Right lobe of liver (tissue), 6 donors: ENCODE measurements around the gene RBFOX2. TPM values are rescaled to one million over a fixed set of nuclear protein-coding genes. Genes with fewer than 3 reads are reported as not detected.
A peak's percentile ranks its signal among the peaks of the same experiment; 100 is the strongest.

Experiments
- ATAC-seq, 4 donors: fragments of 200-7000 bp; cut with Tn5 transposase; one replicate each; pipeline ENCODE4 v1.9.1; 2020; ENCODE audit warnings: mild to moderate bottlenecking in 4 of 4, moderate library complexity in 4 of 4
- DNase-seq, 3 donors: peaks; one replicate each; pipeline ENCODE4 v3.0.0-alpha.2; 2020
- H3K27ac ChIP-seq, 3 donors: fragments of 200-600 bp; one replicate each; pipeline ENCODE4 v1.8.0; 2022
- H3K27me3 ChIP-seq, 2 donors: fragments of 200-600 bp; one replicate each; pipeline ENCODE4 v1.8.0; 2022
- H3K36me3 ChIP-seq, 4 donors: fragments of 200-600 bp; sonication (generic) in 1 of 4; one replicate each; pipeline versions ENCODE4 v1.5.1 to v1.8.0; 2017 to 2022; ENCODE audit warnings: control low read depth in 1 of 4
- H3K4me1 ChIP-seq, 4 donors: fragments of 200-600 bp; sonication (generic) in 1 of 4; one replicate each; pipeline versions ENCODE4 v1.5.1 to v1.8.0; 2017 to 2022; ENCODE audit warnings: control low read depth in 1 of 4
- H3K4me3 ChIP-seq, 3 donors: fragments of 200-600 bp; one replicate each; pipeline ENCODE4 v1.8.0; 2022
- H3K9me3 ChIP-seq, 4 donors: fragments of 200-600 bp; sonication (generic) in 1 of 4; one replicate each; pipeline versions ENCODE4 v1.5.1 to v1.8.0; 2017 to 2022; ENCODE audit warnings: control low read depth in 1 of 4
- POLR2A ChIP-seq: fragments of 450-650 bp; IDR thresholded peaks from one replicate; pipeline ENCODE4 v1.6.1; 2017; ENCODE audit warnings: antibody characterized with exemption, mild to moderate bottlenecking
- WGBS: methylation state at CpG from one replicate; pipeline ENCODE4 v1.1.6; 2018; ENCODE audit warnings: low coverage, low lambda C conversion rate; ENCODE audit not compliant: insufficient coverage; ENCODE audit errors: missing lambda C conversion rate; 5-methylcytosine and 5-hydroxymethylcytosine counted together
- intact Hi-C, 2 donors: fragments of 100-400 bp; cut with DNase I; formaldehyde crosslinking; loops; one replicate each; pipeline versions ENCODE4 v1.11.2 to v1.14.1; 2022
- total RNA-seq, 6 experiments: library from RNA; depleted of rRNA in 2 of 6; stranded (reverse); fragments of >200 nt in 2 of 6; fragmentation: NEBNext Ultra II Directional in 3 of 6; extraction: Animal tissue kit (Norgen Biotek cat#: 25700) in 3 of 6; gene quantifications; one replicate each; pipeline versions ENCODE4 v1.1.0 to v1.2.4, GENCODE V29; 2016 to 2023
- TF ChIP-seq, protein P1 (sequence below), 4 donors: fragments of 200-600 bp in 3 of 4; fragments of 450-650 bp in 1 of 4; IDR thresholded peaks; one replicate each; pipeline versions ENCODE4 v1.5.1 to v1.8.0; 2016 to 2022; ENCODE audit warnings: antibody characterized with exemption in 4 of 4, mild to moderate bottlenecking in 2 of 4
- donor health status: DM: no; HTN: yes; CAD: no.
- donor health status: DM: no; HTN: no; CAD: no.
- donor health status: DM: no; HTN: no; CAD: no.
- donor health status: DM: no; HTN: yes; CAD: no.
- donor health status: DM: no; HTN: yes; CAD: no.

Gene RBFOX2
- total RNA-seq, 6 experiments from 2014 or later: 23.9 to 36.5 (median 29.5) TPM

GRCh38 chr22:36002084-36002483 is 26.5 kb downstream of the RBFOX2 start:
- Histone ChIP-seq H3K27me3 (no peaks in the 10 kb centered on the region), H3K4me3 (no peak overlapping the region), H3K9me3 (no peaks in the 10 kb centered on the region), H3K27ac (no peak overlapping the region), H3K4me1 (peaks cover 0 to 17% (median 4%) of the 10 kb centered on the region in 4 donors), H3K36me3 (no peaks in the 10 kb centered on the region)
- no peak for ATAC-seq
- WGBS: 61% methylated on average over 7 of the region's 7 CpGs
- DNase-seq: no peak
- intact Hi-C loops: no loop called here
- TF ChIP-seq POLR2A: no peak
- TF ChIP-seq, protein P1, sequence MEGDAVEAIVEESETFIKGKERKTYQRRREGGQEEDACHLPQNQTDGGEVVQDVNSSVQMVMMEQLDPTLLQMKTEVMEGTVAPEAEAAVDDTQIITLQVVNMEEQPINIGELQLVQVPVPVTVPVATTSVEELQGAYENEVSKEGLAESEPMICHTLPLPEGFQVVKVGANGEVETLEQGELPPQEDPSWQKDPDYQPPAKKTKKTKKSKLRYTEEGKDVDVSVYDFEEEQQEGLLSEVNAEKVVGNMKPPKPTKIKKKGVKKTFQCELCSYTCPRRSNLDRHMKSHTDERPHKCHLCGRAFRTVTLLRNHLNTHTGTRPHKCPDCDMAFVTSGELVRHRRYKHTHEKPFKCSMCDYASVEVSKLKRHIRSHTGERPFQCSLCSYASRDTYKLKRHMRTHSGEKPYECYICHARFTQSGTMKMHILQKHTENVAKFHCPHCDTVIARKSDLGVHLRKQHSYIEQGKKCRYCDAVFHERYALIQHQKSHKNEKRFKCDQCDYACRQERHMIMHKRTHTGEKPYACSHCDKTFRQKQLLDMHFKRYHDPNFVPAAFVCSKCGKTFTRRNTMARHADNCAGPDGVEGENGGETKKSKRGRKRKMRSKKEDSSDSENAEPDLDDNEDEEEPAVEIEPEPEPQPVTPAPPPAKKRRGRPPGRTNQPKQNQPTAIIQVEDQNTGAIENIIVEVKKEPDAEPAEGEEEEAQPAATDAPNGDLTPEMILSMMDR (IDR thresholded peaks at IDR 0.05): no peak

DNA sequence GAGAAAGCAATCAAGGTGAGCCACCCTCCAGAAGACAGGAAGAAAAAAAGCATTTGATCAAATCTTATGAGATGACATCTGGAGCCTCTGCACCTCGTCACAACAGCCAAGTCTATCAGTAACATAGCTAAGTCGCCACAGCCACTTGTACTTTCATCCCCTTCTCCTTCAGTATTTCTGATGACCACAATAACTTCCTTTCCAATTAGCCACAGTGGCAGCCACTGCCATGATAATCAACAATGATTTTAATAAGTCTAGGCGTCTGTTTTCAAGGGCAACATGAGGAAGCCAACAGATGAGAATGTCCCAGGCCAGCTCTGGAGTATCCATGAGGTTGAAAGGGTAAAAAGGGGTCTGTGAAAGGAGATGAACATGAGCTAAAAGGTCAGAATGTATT is 29.9 kb downstream of the RBFOX2 start:
- ATAC-seq (no peak), DNase-seq (no peak)
- intact Hi-C loops: no loop called here
- Histone ChIP-seq H3K9me3 (no peaks in the 10 kb centered on the region), H3K4me1 (peaks cover 0 to 40% (median 12%) of the 10 kb centered on the region in 4 donors), H3K36me3 (no peaks in the 10 kb centered on the region), H3K4me3 (no peak overlapping the region), H3K27me3 (no peaks in the 10 kb centered on the region), H3K27ac (no peak overlapping the region)
- no peak for TF ChIP-seq POLR2A
- TF ChIP-seq, protein P1 (IDR thresholded peaks at IDR 0.05): no peak
- WGBS: 75% methylated on average over 3 of the region's 3 CpGs

DNA sequence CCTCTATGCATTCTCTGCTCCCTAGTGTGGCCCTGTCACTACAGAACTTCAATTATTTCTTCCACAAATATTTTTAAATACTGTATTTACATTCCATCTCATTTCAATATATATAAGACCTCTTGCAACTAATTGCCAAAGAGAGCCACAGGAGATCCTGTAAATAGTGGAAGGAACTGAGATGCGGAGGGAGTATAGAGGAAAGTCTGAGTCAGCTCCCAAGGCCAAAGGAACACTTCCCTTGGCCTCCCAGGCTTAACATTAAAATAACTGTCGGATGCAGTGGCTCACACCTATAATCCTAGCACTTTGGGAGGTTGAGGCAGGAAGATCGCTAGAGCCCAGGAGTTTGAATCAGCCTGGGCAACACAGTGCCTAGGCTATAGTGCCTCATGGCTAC is 31.2 kb downstream of the RBFOX2 start:
- H3K36me3 ChIP-seq: no peaks in the 10 kb centered on the region
- 86% methylated on average over 1 of the region's 3 CpGs for WGBS
- TF ChIP-seq, protein P1 (IDR thresholded peaks at IDR 0.05): no peak
- no peak for TF ChIP-seq POLR2A
- no peak for DNase-seq
- H3K9me3 ChIP-seq: no peaks in the 10 kb centered on the region
- no peak overlapping the region for H3K4me3 ChIP-seq
- H3K27me3 ChIP-seq: no peaks in the 10 kb centered on the region
- no peak overlapping the region for H3K27ac ChIP-seq
- ATAC-seq: peak in 2 of 4 donors; percentile 32 to 37
- intact Hi-C loops: no loop called here
- H3K4me1 ChIP-seq: peaks cover 0 to 44% (median 15%) of the 10 kb centered on the region in 4 donors

- no peak overlapping the region for H3K4me3 ChIP-seq
- intact Hi-C loops: no loop called here
- peak overlapping the region in 1 of 3 donors; percentile 15 for H3K27ac ChIP-seq
- no peaks in the 10 kb centered on the region for H3K9me3 ChIP-seq
- H3K27me3 ChIP-seq: no peaks in the 10 kb centered on the region
- H3K36me3 ChIP-seq: no peaks in the 10 kb centered on the region
- 60% methylated on average over 1 of the region's 1 CpG for WGBS
- DNase-seq (no peak), ATAC-seq (no peak)
- TF ChIP-seq, protein P1 (IDR thresholded peaks at IDR 0.05): no peak
- TF ChIP-seq POLR2A: no peak
- H3K4me1 ChIP-seq: peaks cover 0 to 44% (median 18%) of the 10 kb centered on the region in 4 donors
Observed at GRCh38 chr22:35996596-35996995, 32.0 kb downstream of the RBFOX2 start.

- DNase-seq: no peak
- no peak overlapping the region for H3K4me3 ChIP-seq
- no peak for ATAC-seq
- intact Hi-C loops: no loop called here
- TF ChIP-seq, protein P1 (IDR thresholded peaks at IDR 0.05): no peak
- no peak for TF ChIP-seq POLR2A
- no peaks in the 10 kb centered on the region for H3K36me3 ChIP-seq
- H3K4me1 ChIP-seq: peaks cover 0 to 48% (median 22%) of the 10 kb centered on the region in 4 donors
- 71% methylated on average over 2 of the region's 2 CpGs for WGBS
- H3K27ac ChIP-seq: peak overlapping the region in 2 of 3 donors; percentile 4 to 15
- H3K27me3 ChIP-seq: no peaks in the 10 kb centered on the region
- H3K9me3 ChIP-seq: no peaks in the 10 kb centered on the region
Observed at GRCh38 chr22:35995772-35996171, 32.9 kb downstream of the RBFOX2 start.
